HG02884 (cell line): ENCODE measurements around the gene DDRGK1.

Experiments
- ATAC-seq: cut with Tn5 transposase; IDR thresholded peaks from one replicate; pipeline ENCODE4 v1.9.1; 2021; ENCODE audit warnings: mild to moderate bottlenecking, moderate library complexity; ENCODE audit not compliant: unreplicated experiment

The DDRGK1 gene

DNA sequence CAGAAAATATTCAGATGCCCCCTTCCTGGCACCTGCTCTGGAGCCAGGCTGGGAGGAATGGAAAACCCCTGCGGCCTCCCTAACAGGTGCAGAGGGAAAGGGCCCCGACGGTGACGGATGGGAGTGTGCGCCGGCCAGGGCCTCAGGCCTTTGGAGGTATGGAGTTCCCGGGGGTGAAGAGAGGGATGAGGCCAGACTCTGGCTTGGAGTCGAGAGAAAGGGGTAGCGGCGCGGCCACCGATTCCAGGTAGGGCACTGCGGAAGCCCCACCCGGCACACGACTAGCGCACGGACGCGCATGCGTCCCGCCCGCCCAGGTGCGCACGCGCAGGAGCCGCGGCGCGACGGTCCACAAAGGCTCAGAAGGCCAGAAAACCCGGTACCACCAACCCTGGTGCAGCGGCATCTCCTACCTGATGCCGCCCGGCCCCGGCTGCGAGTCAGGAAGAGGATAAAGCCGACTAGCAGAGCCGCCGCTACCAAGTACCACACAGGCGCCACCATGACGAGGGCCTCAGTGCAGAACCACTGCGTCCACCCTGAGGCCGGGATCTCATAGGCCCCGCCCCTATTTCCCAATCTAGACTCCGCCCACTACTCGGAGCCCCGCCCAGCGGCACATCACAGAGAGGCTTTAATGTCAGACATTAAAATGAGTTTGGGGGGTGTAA, at the start of gene DDRGK1:
Gene DDRGK1, minus strand, starts transcription at position 559 of the 671 bp plus-strand sequence. Its CDS starts 55 bp downstream, at position 504.
- ATAC-seq, result peak; percentile 78

GRCh38 chr20:3251806-3252205, 47.3 kb upstream of the DDRGK1 start:
- no peak for ATAC-seq

GRCh38 chr20:3250091-3250504, 45.6 kb upstream of the DDRGK1 start:
- no peak for ATAC-seq

GRCh38 chr20:3248993-3249347, 44.5 kb upstream of the DDRGK1 start:
- ATAC-seq, result no peak

GRCh38 chr20:3248167-3248992, 43.9 kb upstream of the DDRGK1 start:
- no peak for ATAC-seq

DNA sequence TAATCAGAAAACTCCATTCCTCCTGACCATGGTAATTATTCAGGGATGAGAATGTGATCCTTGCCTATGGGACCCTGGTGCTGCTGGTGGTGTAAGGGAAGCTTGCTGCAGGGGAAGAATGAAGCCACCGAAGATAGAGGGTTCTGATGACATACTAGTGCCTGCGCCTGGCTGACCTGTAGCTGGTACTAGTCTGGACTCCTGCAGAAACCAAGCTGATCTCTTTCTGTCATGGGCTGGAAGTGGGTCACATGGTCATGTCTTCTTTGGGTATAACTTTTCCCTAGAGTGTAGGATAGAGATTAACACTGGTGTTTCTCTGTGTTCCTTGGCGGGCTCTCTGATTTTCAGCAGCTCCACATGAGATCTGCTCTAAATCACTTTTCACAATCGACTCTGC, 43.2 kb upstream of the DDRGK1 start:
- no peak for ATAC-seq

GRCh38 chr20:3246682-3247081, 42.2 kb upstream of the DDRGK1 start:
- no peak for ATAC-seq

DNA sequence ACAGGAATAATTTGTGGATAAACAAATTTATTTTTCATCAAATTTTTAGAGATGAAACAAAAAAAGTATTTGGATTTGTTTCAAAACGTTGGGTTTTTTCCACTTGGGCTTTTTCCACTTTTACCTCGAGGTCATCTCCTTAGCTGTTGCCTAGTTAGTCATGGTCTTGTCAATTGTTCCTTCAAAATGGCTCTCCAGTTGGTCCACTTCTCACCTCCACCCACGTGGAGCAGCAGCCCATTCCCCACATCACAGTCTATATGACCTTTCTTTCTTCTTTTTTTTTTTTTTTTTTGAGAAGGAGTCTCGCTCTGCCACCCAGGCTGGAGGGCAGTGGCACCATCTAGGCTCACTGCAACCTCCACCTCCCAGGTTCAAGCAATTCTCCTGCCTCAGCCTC, 41.2 kb upstream of the DDRGK1 start:
- no peak for ATAC-seq

DNA sequence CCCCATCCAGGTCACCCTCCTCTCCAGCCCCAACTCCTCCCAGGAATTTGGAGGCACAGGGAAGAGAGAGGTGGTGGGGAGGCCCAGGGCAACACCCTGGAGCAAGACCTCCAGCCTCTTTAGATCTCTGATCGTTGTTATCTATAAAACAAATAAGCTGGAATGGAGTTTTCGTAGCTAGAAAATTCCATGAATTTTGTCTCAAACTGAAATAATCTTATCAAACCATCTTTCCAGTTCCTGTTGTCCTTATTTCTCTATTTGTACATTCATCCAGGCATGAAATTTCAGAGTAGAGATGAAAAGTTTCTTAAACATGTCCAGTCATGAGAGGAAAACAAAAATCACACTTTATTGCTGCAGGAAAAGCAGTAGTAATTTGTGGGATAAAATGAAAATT, 40.7 kb upstream of the DDRGK1 start:
- no peak for ATAC-seq

- no peak for ATAC-seq
These were observed 40.1 kb upstream of the DDRGK1 start for GRCh38 chr20:3244613-3245012.

DNA sequence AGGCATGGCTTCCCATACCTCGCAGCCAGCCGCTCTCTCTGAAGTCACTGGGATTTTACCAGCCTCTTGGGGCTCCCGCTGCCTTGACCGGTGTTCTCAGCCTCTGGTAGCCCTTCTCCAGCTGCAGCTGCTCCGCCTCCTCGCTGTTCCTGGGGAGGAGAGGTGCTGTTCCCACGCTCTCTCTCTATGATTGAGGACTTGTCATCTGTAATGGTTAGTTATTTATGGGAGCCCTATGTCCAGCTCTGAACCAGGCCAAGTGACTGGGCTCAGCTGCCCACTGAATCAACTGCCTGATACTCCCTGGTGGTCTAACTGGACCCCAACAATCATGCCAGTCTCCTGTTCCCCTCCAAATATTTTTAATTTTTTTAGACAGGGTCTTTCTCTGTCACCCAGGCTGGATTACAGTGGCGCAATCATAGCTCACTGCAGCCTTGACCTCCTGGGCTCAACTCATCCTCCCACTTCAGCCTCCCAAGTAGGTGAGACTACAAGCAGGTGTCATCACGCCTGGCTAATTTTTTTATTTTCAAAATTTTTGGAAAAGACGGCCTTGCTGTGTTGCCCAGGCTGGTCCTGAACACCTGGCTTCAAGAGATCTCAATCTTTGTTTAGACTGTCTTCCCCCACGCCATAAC, 39.4 kb upstream of the DDRGK1 start:
- ATAC-seq, result no peak

DNA sequence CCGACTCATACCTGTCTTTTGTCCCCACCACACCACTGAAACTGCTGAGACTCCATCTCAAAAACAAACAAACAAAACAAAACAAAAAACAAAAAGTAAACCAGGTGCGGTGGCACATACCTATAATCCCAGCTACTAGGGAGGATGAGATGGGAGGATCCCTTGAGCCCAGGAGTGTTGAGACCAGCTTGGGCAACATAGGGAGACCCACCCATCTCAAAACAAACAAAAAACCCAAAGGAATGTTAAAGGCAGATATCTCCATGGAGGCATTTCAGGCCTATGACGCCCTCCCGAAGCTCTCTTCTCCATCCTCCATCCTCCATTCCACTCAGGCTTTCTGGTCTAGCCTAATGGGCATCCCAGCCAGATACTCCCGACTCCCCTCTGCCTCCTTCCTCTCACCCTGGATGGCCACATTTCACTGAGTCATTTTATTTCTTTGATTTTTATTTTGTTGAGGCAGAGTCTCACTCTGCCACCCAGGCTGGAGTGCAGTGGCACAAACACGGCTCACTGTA, 37.8 kb upstream of the DDRGK1 start:
- ATAC-seq, result no peak

- no peak for ATAC-seq
These were observed 36.4 kb upstream of the DDRGK1 start for GRCh38 chr20:3240776-3241363.

- no peak for ATAC-seq
These were observed 35.6 kb upstream of the DDRGK1 start for GRCh38 chr20:3239867-3240775.

DNA sequence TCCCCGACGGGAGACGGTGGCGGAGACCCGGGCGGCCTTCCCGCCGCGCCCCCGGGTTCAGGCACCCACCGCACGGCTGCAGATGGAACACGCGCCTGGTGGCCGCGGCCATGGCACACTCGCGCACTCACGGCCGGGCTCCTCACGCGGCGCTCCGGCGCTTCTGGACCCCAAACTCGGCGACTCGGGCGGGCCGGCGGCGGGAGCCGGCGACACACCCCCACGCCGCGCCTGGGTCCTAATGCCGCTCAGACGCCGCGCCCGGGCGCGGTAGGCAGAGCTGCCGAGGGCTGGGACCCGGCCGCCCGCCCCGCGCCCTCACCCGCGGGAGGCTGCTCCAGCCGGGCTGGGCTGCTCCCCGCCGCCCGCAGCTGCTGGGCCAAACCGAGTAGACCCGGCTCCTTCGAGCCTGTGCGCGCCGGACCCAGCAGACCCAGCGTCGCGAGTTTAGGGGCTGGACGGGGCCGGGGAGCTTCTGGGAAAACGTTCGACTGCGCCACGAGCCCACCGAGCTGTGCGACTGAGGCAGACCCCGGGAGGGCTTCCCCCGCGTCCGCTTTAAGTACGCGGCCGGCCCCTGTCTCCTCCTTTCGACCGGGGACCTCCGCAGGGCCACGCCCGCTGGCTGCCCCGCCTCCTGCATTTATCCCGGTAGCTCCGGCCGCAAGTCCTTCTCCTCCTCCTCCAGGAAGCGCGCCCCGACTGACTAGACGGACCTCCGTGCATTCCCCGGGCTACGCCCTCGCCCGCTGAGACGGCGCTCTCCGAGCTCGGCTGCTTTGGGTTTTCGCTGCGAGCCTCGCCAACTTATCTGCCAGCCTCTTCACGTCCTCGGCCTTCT, 34.8 kb upstream of the DDRGK1 start, which contains the start of gene SLC4A11:
Gene SLC4A11, minus strand, starts transcription at position 165 of the 841 bp plus-strand sequence. Its CDS starts 53 bp downstream, at position 112.
- no peak for ATAC-seq

DNA sequence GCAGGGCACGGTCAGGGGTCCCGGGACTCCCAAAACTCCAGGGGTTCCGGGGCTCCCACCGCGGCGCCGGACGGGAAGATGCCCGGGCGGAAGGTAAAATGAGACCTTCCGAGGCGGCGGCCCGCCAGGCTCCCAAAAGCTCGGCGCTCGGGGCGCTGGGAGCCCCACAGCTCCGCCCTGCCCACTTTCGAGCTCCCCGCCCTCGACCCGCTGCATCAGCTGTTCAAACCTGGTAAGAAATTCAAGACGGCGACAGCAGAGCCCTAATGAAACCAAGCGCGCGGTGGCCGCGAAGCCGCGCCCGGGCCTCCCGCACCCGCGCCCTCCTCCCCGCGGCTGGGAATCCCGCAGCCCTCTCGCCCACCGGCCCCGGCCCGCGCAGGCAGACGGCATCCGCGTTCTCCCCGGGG, 34.1 kb upstream of the DDRGK1 start:
- ATAC-seq, result no peak

- no peak for ATAC-seq
These were observed 33.6 kb upstream of the DDRGK1 start for GRCh38 chr20:3237958-3238615.
